GM23338 (cell line): ENCODE measurements around the gene RABGAP1L. TPM values are rescaled to one million over a fixed set of nuclear protein-coding genes. Genes with fewer than 3 reads are reported as not detected.

Experiments used
- ATAC-seq: fragments of 200-7000 bp; cut with Tn5 transposase; 3 replicates; pipeline ENCODE4 v1.9.1; 2020
- DNase-seq: peaks from one replicate; pipeline ENCODE4 v3.0.0-alpha.2; 2015; ENCODE audit warnings: low spot score
- H2AFZ ChIP-seq: fragments of 200-600 bp; sonication (generic); 2 replicates; pipeline ENCODE4 v1.8.0; 2016; ENCODE audit warnings: antibody characterized with exemption, mild to moderate bottlenecking, moderate library complexity
- H3F3A ChIP-seq: fragments of 200-600 bp; sonication (generic); replicated peaks from 2 replicates; pipeline ENCODE4 v1.8.0; 2017; ENCODE audit warnings: antibody characterized with exemption, mixed run types, low read depth
- H3K27ac ChIP-seq: fragments of 200-600 bp; sonication (generic); 2 replicates; pipeline ENCODE4 v1.6.1; 2016; ENCODE audit warnings: low read depth
- H3K27me3 ChIP-seq: fragments of 200-600 bp; sonication (generic); 2 replicates; pipeline ENCODE4 v1.8.0; 2016; ENCODE audit warnings: mild to moderate bottlenecking, mixed run types, moderate library complexity; ENCODE audit not compliant: insufficient read depth
- H3K36me3 ChIP-seq: fragments of 200-600 bp; sonication (generic); 2 replicates; pipeline ENCODE4 v1.8.0; 2016; ENCODE audit warnings: mild to moderate bottlenecking; ENCODE audit not compliant: insufficient read depth
- H3K4me1 ChIP-seq: fragments of 200-600 bp; sonication (generic); 2 replicates; pipeline ENCODE4 v1.8.0; 2016; ENCODE audit warnings: mild to moderate bottlenecking, moderate library complexity; ENCODE audit not compliant: insufficient read depth
- H3K4me2 ChIP-seq: fragments of 200-600 bp; sonication (generic); 2 replicates; pipeline ENCODE4 v1.7.1; 2017; ENCODE audit warnings: mixed run types
- H3K4me3 ChIP-seq: fragments of 200-600 bp; sonication (generic); 2 replicates; pipeline ENCODE4 v1.6.1; 2016; ENCODE audit warnings: mixed run types
- H3K79me2 ChIP-seq: fragments of 200-600 bp; sonication (generic); replicated peaks from 2 replicates; pipeline ENCODE4 v1.8.0; 2017; ENCODE audit warnings: mild to moderate bottlenecking; ENCODE audit not compliant: insufficient read depth
- H3K9me2 ChIP-seq: fragments of 200-600 bp; sonication (generic); 2 replicates; pipeline ENCODE4 v1.8.0; 2017; ENCODE audit not compliant: insufficient read depth
- H4K20me1 ChIP-seq: fragments of 200-600 bp; sonication (generic); replicated peaks from 2 replicates; pipeline ENCODE4 v1.8.0; 2017; ENCODE audit warnings: mild to moderate bottlenecking; ENCODE audit not compliant: insufficient read depth
- H3K27ac Mint-ChIP-seq: 2 replicates; pipeline ENCODE4 v1.8.0; 2020; ENCODE audit warnings: inconsistent platforms, mild to moderate bottlenecking, moderate library complexity, mixed read lengths
- H3K27me3 Mint-ChIP-seq: 3 replicates; pipeline ENCODE4 v1.8.0; 2022; ENCODE audit warnings: low read depth, mild to moderate bottlenecking, moderate library complexity, mixed read lengths, inconsistent platforms; ENCODE audit not compliant: insufficient read depth, poor library complexity
- H3K36me3 Mint-ChIP-seq: 3 replicates; pipeline ENCODE4 v1.8.0; 2021; ENCODE audit warnings: low read depth, mild to moderate bottlenecking, inconsistent platforms, moderate library complexity, mixed read lengths
- H3K4me1 Mint-ChIP-seq: 3 replicates; pipeline ENCODE4 v1.8.0; 2020; ENCODE audit warnings: mild to moderate bottlenecking, inconsistent platforms, mixed read lengths
- H3K4me3 Mint-ChIP-seq: 3 replicates; pipeline ENCODE4 v1.8.0; 2021; ENCODE audit warnings: moderate library complexity, mild to moderate bottlenecking, inconsistent platforms, mixed read lengths
- H3K9me3 Mint-ChIP-seq: 3 replicates; pipeline ENCODE4 v1.8.0; 2020; ENCODE audit warnings: moderate library complexity, mild to moderate bottlenecking, inconsistent platforms, mixed read lengths
- CREB1 ChIP-seq: fragments of 250-450 bp; sonication (Bioruptor Pico); IDR thresholded peaks from 2 replicates; pipeline ENCODE4 v1.5.0; 2020; ENCODE audit warnings: low read depth, mild to moderate bottlenecking, moderate library complexity
- CTCF ChIP-seq, 2 experiments: fragments of 200-600 bp in 1 of 2; sonication (generic) in 1 of 2; conservative IDR thresholded peaks; 2 replicates each; pipeline versions ENCODE4 v1.5.1 to v1.6.1; 2016 to 2017; ENCODE audit warnings: antibody characterized with exemption in 2 of 2, low read depth in 2 of 2, mild to moderate bottlenecking in 2 of 2, moderate library complexity in 1 of 2
- ETS1 ChIP-seq: IDR thresholded peaks from 2 replicates; pipeline ENCODE4 v1.6.1; 2016; ENCODE audit warnings: antibody characterized with exemption
- EZH2 ChIP-seq: fragments of 200-600 bp; sonication (generic); IDR thresholded peaks from one replicate; pipeline ENCODE4 v1.8.0; 2017; ENCODE audit warnings: antibody characterized with exemption, mild to moderate bottlenecking, low read depth; ENCODE audit not compliant: unreplicated experiment
- EZH2phosphoT487 ChIP-seq: fragments of 200-600 bp; sonication (generic); IDR thresholded peaks from one replicate; pipeline ENCODE4 v1.8.1; 2018; ENCODE audit warnings: antibody characterized with exemption; ENCODE audit not compliant: unreplicated experiment
- JUNB ChIP-seq: IDR thresholded peaks from one replicate; pipeline ENCODE4 v1.6.1; 2016; ENCODE audit warnings: antibody characterized with exemption; ENCODE audit not compliant: unreplicated experiment
- NANOG ChIP-seq: IDR thresholded peaks from 2 replicates; pipeline ENCODE4 v1.6.1; 2016; ENCODE audit warnings: antibody characterized with exemption, borderline replicate concordance
- POLR2AphosphoS5 ChIP-seq: IDR thresholded peaks from 2 replicates; pipeline ENCODE4 v1.6.1; 2016; ENCODE audit warnings: antibody characterized with exemption, low read depth
- REST ChIP-seq: IDR thresholded peaks from one replicate; pipeline ENCODE4 v1.6.1; 2018; ENCODE audit warnings: antibody characterized with exemption; ENCODE audit not compliant: unreplicated experiment
- STAT1 ChIP-seq: IDR thresholded peaks from one replicate; pipeline ENCODE4 v1.6.1; 2016; ENCODE audit warnings: antibody characterized with exemption; ENCODE audit not compliant: unreplicated experiment
- ZNF114 ChIP-seq: fragments of 250-450 bp; sonication (Bioruptor Pico); IDR thresholded peaks from 2 replicates; pipeline ENCODE4 v1.5.0; 2020; ENCODE audit warnings: mild to moderate bottlenecking, moderate library complexity
- ZNF331 ChIP-seq: fragments of 250-450 bp; sonication (Bioruptor Pico); IDR thresholded peaks from 2 replicates; pipeline ENCODE4 v1.5.0; 2020; ENCODE audit warnings: low read depth, mild to moderate bottlenecking, moderate library complexity
- polyA plus RNA-seq: library from polyadenylated mRNA; unstranded; fragments of >200 nt; fragmentation: Nextera tagmentation; extraction: Ambion mirVana; gene quantifications from 2 replicates; pipeline ENCODE4 v1.2.1, GENCODE V29; 2016
- total RNA-seq: library from RNA; depleted of rRNA; stranded (reverse); fragments of >200 nt; shearing (Covaris generic); gene quantifications from 2 replicates; pipeline ENCODE4 v1.2.3, GENCODE V29; 2014

RABGAP1L gene
- total and polyA plus RNA-seq, 2 experiments from 2014 or later, result 83.2 to 136 TPM

- TF ChIP-seq ZNF114 (CRISPR knock-in tag), result no peak
- TF ChIP-seq ETS1, result no peak
- TF ChIP-seq JUNB, result no peak
- TF ChIP-seq CTCF (conservative IDR thresholded peaks at IDR 0.05; ENCODE audit: low read depth in 2 of 2), result no peak
- TF ChIP-seq POLR2AphosphoS5, result no peak
- no peak for TF ChIP-seq ZNF331 (CRISPR knock-in tag)
These were observed 7.4 kb downstream of the RABGAP1L start (continued) for GRCh38 chr1:174166530-174167264.

- H4K20me1 ChIP-seq, result no peaks in the 10 kb centered on the region; the same call in 1 of the 2 replicates
- TF ChIP-seq ETS1, result no peak
- TF ChIP-seq POLR2AphosphoS5, result no peak
- TF ChIP-seq REST, result no peak
- no peak for TF ChIP-seq ZNF114 (CRISPR knock-in tag)
- no peak for TF ChIP-seq EZH2phosphoT487
- TF ChIP-seq CTCF (conservative IDR thresholded peaks at IDR 0.05; ENCODE audit: low read depth in 2 of 2), result no peak
- TF ChIP-seq ZNF331 (CRISPR knock-in tag), result no peak
- TF ChIP-seq NANOG, result no peak
- TF ChIP-seq CREB1 (CRISPR knock-in tag), result no peak
- TF ChIP-seq EZH2, result no peak
- no peak for TF ChIP-seq JUNB
- no peak for TF ChIP-seq STAT1
These were observed 8.0 kb downstream of the RABGAP1L start for GRCh38 chr1:174167265-174167803.

More at GRCh38 chr1:174167265-174167803, 8.0 kb downstream of the RABGAP1L start:
- Mint-ChIP-seq H3K4me3 (no peak overlapping the region), H3K4me1 (peaks cover 11% of the 10 kb centered on the region), H3K36me3 (no peaks in the 10 kb centered on the region), H3K9me3 (no peaks in the 10 kb centered on the region), H3K27ac (no peak overlapping the region; the same call in 1 of the 2 replicates), H3K27me3 (no peaks in the 10 kb centered on the region)
- Histone ChIP-seq H3K27me3 (no peaks in the 10 kb centered on the region), H3K27ac (no peak overlapping the region), H2AFZ (no peak overlapping the region), H3K36me3 (no peaks in the 10 kb centered on the region), H3K4me2 (no peak overlapping the region), H3K4me1 (peaks cover 6% of the 10 kb centered on the region; the same call in 1 of the 2 replicates), H3K79me2 (peaks cover 44% of the 10 kb centered on the region), H3K9me2 (no peaks in the 10 kb centered on the region), H3F3A (no peaks in the 10 kb centered on the region), H3K4me3 (no peak overlapping the region)
- DNase-seq (no peak), ATAC-seq (no peak)
